HG03103 (cell line): ENCODE measurements around the gene RNF217.
"Not testable (repeated sequence)": the region's sequence is repeated elsewhere in the genome, so short reads cannot be mapped to it uniquely, and the experiment has no call there.

ENCODE experiments used
- ATAC-seq: cut with Tn5 transposase; IDR thresholded peaks from one replicate; pipeline ENCODE4 v1.9.1; 2021; ENCODE audit warnings: low read depth; ENCODE audit not compliant: unreplicated experiment

The RNF217 gene

GRCh38 chr6:124961777-124962638, at the start of gene RNF217:
RNF217 (plus strand) TSS chr6:124962437; CDS start chr6:124962545, 108 bp downstream.
- ATAC-seq, result no peak

GRCh38 chr6:124913056-124913455, 49.2 kb upstream of the RNF217 start:
- no peak for ATAC-seq

GRCh38 chr6:124917769-124918168, 44.5 kb upstream of the RNF217 start:
- no peak for ATAC-seq

GRCh38 chr6:124919703-124920102, 42.5 kb upstream of the RNF217 start:
- not testable (repeated sequence) for ATAC-seq

GRCh38 chr6:124924333-124924759, 37.9 kb upstream of the RNF217 start:
- ATAC-seq, result no peak

GRCh38 chr6:124926435-124926834, 35.8 kb upstream of the RNF217 start:
- ATAC-seq, result no peak

- no peak for ATAC-seq
Observed at GRCh38 chr6:124927806-124928205, 34.4 kb upstream of the RNF217 start.

GRCh38 chr6:124928851-124929250, 33.4 kb upstream of the RNF217 start:
- no peak for ATAC-seq

- no peak for ATAC-seq
Observed at GRCh38 chr6:124937645-124938044, 24.6 kb upstream of the RNF217 start.

GRCh38 chr6:124941259-124941658, 21.0 kb upstream of the RNF217 start:
- ATAC-seq, result no peak

- ATAC-seq, result no peak
Observed at GRCh38 chr6:124943658-124944057, 18.6 kb upstream of the RNF217 start.

GRCh38 chr6:124947971-124948451, 14.2 kb upstream of the RNF217 start:
- ATAC-seq, result no peak

- no peak for ATAC-seq
Observed at GRCh38 chr6:124949706-124950105, 12.5 kb upstream of the RNF217 start.

GRCh38 chr6:124953808-124954207, 8.4 kb upstream of the RNF217 start:
- no peak for ATAC-seq

GRCh38 chr6:124955108-124955856, 7.0 kb upstream of the RNF217 start:
- ATAC-seq, result no peak

GRCh38 chr6:124956018-124956417, 6.2 kb upstream of the RNF217 start:
- no peak for ATAC-seq

- no peak for ATAC-seq
Observed at GRCh38 chr6:124958149-124958548, 4.1 kb upstream of the RNF217 start.

- no peak for ATAC-seq
Observed at GRCh38 chr6:124958759-124959354, 3.4 kb upstream of the RNF217 start.

- no peak for ATAC-seq
Observed at GRCh38 chr6:124960757-124961463, 1.3 kb upstream of the RNF217 start.

- ATAC-seq, result no peak
Observed at GRCh38 chr6:124961464-124961776, 817 bp upstream of the RNF217 start.
